ENCODE measurements around the gene CAPZB.
A peak's percentile ranks its signal among the peaks of the same experiment; 100 is the strongest.

The CAPZB gene

DNA sequence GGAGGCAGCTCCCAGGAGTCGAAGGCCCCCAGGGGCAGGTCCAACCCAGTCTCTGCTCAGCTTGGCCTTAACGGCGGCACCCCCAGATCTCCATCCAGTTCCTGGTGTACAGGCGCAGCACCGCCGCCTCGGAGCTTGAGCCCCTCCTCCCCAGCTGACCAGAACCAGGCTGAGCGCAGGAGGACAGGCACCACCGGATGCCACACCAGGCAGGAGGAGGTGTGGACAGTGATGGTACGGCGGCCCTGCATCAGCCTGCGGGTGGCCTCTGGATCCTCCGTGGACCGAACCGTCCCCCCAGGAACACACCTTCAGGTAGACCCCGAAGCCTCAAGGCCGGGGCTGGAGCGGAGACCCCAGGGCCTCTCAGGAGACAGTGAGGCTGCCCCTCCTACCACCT lies 156.9 kb downstream of the CAPZB start:
- DNase-seq (ENCODE audit: insufficient read length, low spot score) = no peak
- no peak for FAIRE-seq
- no peak for TF ChIP-seq SPI1 (IDR thresholded peaks at IDR 0.05; ENCODE audit: low read depth, low read length)
- no peak for TF ChIP-seq PAX5 (IDR thresholded peaks at IDR 0.05; ENCODE audit: insufficient read depth, low read length, severe bottlenecking)
- TF ChIP-seq POU2F2 (IDR thresholded peaks at IDR 0.05; ENCODE audit: low read depth, low read length) = no peak
- TF ChIP-seq POLR2AphosphoS5 (IDR thresholded peaks at IDR 0.05; ENCODE audit: low read depth, low read length) = peak; percentile 57; the same call in 1 of the 2 replicates
- TF ChIP-seq POLR2A (IDR thresholded peaks at IDR 0.05; ENCODE audit: low read depth, low read length) = no peak
- no peak for TF ChIP-seq TAF1 (IDR thresholded peaks at IDR 0.05; ENCODE audit: low read depth, low read length)

DNA sequence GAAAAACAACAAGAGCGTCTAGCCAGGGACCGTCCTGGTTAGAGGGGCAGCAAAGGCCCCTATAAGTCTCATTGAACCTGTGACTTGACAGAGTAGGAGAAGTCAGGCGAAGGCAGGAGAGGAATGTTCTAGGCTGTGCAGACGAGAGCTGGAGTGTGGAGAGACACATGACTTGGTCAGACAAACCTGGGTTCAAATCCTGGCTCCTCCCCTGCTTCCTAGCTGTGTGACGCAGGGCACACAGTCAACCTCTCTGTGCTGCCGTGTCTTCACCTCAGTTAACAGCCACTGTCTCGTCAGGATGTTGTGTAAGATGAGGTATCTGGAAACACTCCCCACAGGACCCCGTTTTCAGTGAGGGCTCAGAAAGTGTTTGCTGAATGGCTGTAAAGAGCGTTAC lies 157.6 kb downstream of the CAPZB start:
- TF ChIP-seq TAF1 (IDR thresholded peaks at IDR 0.05; ENCODE audit: low read depth, low read length) = no peak
- TF ChIP-seq PAX5 (IDR thresholded peaks at IDR 0.05; ENCODE audit: insufficient read depth, low read length, severe bottlenecking) = no peak
- TF ChIP-seq SPI1 (IDR thresholded peaks at IDR 0.05; ENCODE audit: low read depth, low read length) = no peak
- no peak for TF ChIP-seq POU2F2 (IDR thresholded peaks at IDR 0.05; ENCODE audit: low read depth, low read length)
- TF ChIP-seq POLR2A (IDR thresholded peaks at IDR 0.05; ENCODE audit: low read depth, low read length) = 0 out of 2 replicates have a peak, but pooled peaks have one; percentile 17
- TF ChIP-seq POLR2AphosphoS5 (IDR thresholded peaks at IDR 0.05; ENCODE audit: low read depth, low read length) = no peak
- DNase-seq (ENCODE audit: insufficient read length, low spot score) = no peak
- no peak for FAIRE-seq

- DNase-seq (ENCODE audit: insufficient read length, low spot score) (no peak), FAIRE-seq (no peak)
- TF ChIP-seq PAX5 (IDR thresholded peaks at IDR 0.05; ENCODE audit: insufficient read depth, low read length, severe bottlenecking) = no peak
- TF ChIP-seq POLR2AphosphoS5 (IDR thresholded peaks at IDR 0.05; ENCODE audit: low read depth, low read length) = no peak
- no peak for TF ChIP-seq POU2F2 (IDR thresholded peaks at IDR 0.05; ENCODE audit: low read depth, low read length)
- TF ChIP-seq POLR2A (IDR thresholded peaks at IDR 0.05; ENCODE audit: low read depth, low read length) = no peak
- TF ChIP-seq SPI1 (IDR thresholded peaks at IDR 0.05; ENCODE audit: low read depth, low read length) = no peak
- TF ChIP-seq TAF1 (IDR thresholded peaks at IDR 0.05; ENCODE audit: low read depth, low read length) = no peak
These were observed 158.0 kb downstream of the CAPZB start for GRCh38 chr1:19327301-19327700.

GRCh38 chr1:19326748-19327065 lies 158.6 kb downstream of the CAPZB start:
- no peak for TF ChIP-seq SPI1 (IDR thresholded peaks at IDR 0.05; ENCODE audit: low read depth, low read length)
- TF ChIP-seq POU2F2 (IDR thresholded peaks at IDR 0.05; ENCODE audit: low read depth, low read length) = no peak
- TF ChIP-seq POLR2AphosphoS5 (IDR thresholded peaks at IDR 0.05; ENCODE audit: low read depth, low read length) = no peak
- no peak for TF ChIP-seq PAX5 (IDR thresholded peaks at IDR 0.05; ENCODE audit: insufficient read depth, low read length, severe bottlenecking)
- no peak for TF ChIP-seq POLR2A (IDR thresholded peaks at IDR 0.05; ENCODE audit: low read depth, low read length)
- TF ChIP-seq TAF1 (IDR thresholded peaks at IDR 0.05; ENCODE audit: low read depth, low read length) = no peak
- no peak for DNase-seq (ENCODE audit: insufficient read length, low spot score)
- no peak for FAIRE-seq

- no peak for TF ChIP-seq TAF1 (IDR thresholded peaks at IDR 0.05; ENCODE audit: low read depth, low read length)
- no peak for TF ChIP-seq PAX5 (IDR thresholded peaks at IDR 0.05; ENCODE audit: insufficient read depth, low read length, severe bottlenecking)
- TF ChIP-seq POLR2A (IDR thresholded peaks at IDR 0.05; ENCODE audit: low read depth, low read length) = no peak
- TF ChIP-seq POLR2AphosphoS5 (IDR thresholded peaks at IDR 0.05; ENCODE audit: low read depth, low read length) = no peak
- TF ChIP-seq SPI1 (IDR thresholded peaks at IDR 0.05; ENCODE audit: low read depth, low read length) = no peak
- TF ChIP-seq POU2F2 (IDR thresholded peaks at IDR 0.05; ENCODE audit: low read depth, low read length) = no peak
- no peak for DNase-seq (ENCODE audit: insufficient read length, low spot score)
- no peak for FAIRE-seq
These were observed 159.2 kb downstream of the CAPZB start for GRCh38 chr1:19325958-19326747.

GRCh38 chr1:19325368-19325957 lies 159.9 kb downstream of the CAPZB start:
- TF ChIP-seq POLR2A (IDR thresholded peaks at IDR 0.05; ENCODE audit: low read depth, low read length) (no peak), POLR2AphosphoS5 (IDR thresholded peaks at IDR 0.05; ENCODE audit: low read depth, low read length) (no peak), PAX5 (IDR thresholded peaks at IDR 0.05; ENCODE audit: insufficient read depth, low read length, severe bottlenecking) (no peak), SPI1 (IDR thresholded peaks at IDR 0.05; ENCODE audit: low read depth, low read length) (no peak), POU2F2 (IDR thresholded peaks at IDR 0.05; ENCODE audit: low read depth, low read length) (no peak), TAF1 (IDR thresholded peaks at IDR 0.05; ENCODE audit: low read depth, low read length) (no peak)

DNA sequence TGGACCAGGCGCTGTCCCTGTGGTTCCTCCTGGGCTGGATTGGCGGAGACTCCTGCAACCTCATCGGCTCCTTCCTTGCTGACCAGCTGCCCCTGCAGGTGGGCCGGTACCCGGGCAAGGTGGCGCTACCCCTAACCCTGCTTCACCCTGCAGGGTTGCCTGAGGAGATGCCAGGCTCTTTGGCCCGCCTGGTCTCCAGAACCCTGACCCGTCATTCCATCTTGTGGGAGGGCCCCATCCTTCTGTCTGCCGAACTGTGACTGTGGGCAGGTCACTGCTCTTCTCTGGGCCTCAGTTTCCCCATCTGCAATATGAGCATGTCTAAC lies 160.7 kb downstream of the CAPZB start:
- FAIRE-seq = no peak
- no peak for TF ChIP-seq POU2F2 (IDR thresholded peaks at IDR 0.05; ENCODE audit: low read depth, low read length)
- no peak for TF ChIP-seq TAF1 (IDR thresholded peaks at IDR 0.05; ENCODE audit: low read depth, low read length)
- no peak for TF ChIP-seq POLR2A (IDR thresholded peaks at IDR 0.05; ENCODE audit: low read depth, low read length)
- no peak for TF ChIP-seq POLR2AphosphoS5 (IDR thresholded peaks at IDR 0.05; ENCODE audit: low read depth, low read length)
- no peak for TF ChIP-seq SPI1 (IDR thresholded peaks at IDR 0.05; ENCODE audit: low read depth, low read length)
- TF ChIP-seq PAX5 (IDR thresholded peaks at IDR 0.05; ENCODE audit: insufficient read depth, low read length, severe bottlenecking) = no peak
- DNase-seq (ENCODE audit: insufficient read length, low spot score) = no peak

More at GRCh38 chr1:19325368-19325957, 159.9 kb downstream of the CAPZB start:
- FAIRE-seq (no peak), DNase-seq (ENCODE audit: insufficient read length, low spot score) (no peak)

DNA sequence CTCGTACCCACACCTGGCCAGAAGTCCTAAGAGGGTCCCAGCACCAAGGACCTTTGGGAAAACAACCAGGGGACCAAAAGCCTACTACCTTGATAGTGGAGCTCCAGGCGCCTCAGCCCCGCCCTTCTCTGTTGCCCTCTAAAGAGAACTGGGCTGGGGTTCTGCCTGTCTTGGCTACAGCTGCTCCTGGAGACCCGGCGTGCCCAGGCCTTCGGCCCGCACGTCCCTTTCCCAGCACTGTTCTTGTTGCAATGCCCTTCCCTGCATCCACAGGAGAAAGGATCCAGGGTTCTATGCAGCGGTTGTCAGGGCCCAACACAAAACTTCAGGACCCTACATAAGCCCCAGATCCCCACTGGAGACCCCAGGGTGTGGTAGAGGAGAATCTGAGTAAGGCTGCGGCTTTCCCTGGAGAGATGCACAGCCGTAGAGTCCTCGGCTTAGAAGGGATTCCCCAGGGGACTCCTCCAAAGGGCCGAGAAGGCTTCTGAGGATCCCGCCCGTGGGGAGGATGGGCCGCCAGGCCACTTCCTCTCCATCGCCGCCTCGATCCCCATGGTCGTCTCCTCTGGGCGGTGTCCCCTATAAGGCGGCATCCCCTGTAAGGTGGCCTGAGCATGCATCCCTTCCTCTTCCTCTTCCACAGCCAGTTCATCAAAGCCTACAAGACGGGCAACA lies 161.2 kb downstream of the CAPZB start:
- FAIRE-seq (no peak), DNase-seq (ENCODE audit: insufficient read length, low spot score) (no peak)
- TF ChIP-seq PAX5 (IDR thresholded peaks at IDR 0.05; ENCODE audit: insufficient read depth, low read length, severe bottlenecking) = no peak
- TF ChIP-seq POLR2A (IDR thresholded peaks at IDR 0.05; ENCODE audit: low read depth, low read length) = no peak
- TF ChIP-seq POLR2AphosphoS5 (IDR thresholded peaks at IDR 0.05; ENCODE audit: low read depth, low read length) = no peak
- TF ChIP-seq SPI1 (IDR thresholded peaks at IDR 0.05; ENCODE audit: low read depth, low read length) = no peak
- TF ChIP-seq TAF1 (IDR thresholded peaks at IDR 0.05; ENCODE audit: low read depth, low read length) = no peak
- no peak for TF ChIP-seq POU2F2 (IDR thresholded peaks at IDR 0.05; ENCODE audit: low read depth, low read length)

DNA sequence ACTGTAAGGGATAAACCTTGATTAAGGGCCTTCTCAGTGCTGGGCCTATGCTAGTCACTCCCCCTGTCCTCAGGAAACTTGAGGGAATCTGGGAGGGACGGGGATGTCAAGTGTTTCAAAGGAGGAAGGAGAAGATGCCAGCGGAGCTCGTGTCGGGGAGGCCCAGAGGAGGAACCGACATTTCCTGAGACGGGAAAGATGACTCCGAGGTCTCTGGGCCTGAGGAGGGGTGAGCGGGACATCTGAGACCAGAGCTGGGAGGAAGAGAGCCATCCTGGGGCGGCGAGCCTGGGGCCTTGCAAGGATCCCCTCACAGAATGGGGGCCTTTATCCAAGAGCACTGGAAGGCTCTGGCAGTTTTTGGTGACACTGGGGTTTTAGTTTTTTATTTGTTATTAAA lies 162.9 kb downstream of the CAPZB start:
- TF ChIP-seq POLR2A (IDR thresholded peaks at IDR 0.05; ENCODE audit: low read depth, low read length) (no peak), SPI1 (IDR thresholded peaks at IDR 0.05; ENCODE audit: low read depth, low read length) (no peak), PAX5 (IDR thresholded peaks at IDR 0.05; ENCODE audit: insufficient read depth, low read length, severe bottlenecking) (no peak)
- no peak for FAIRE-seq
- DNase-seq (ENCODE audit: insufficient read length, low spot score) = no peak
